Measurements from ENCODE around the gene TAF6L.
"Not testable (repeated sequence)": the region's sequence is repeated elsewhere in the genome, so short reads cannot be mapped to it uniquely, and the experiment has no call there.

TAF6L gene

GRCh38 chr11:62805076-62805892 is 34.1 kb downstream of the TAF6L start, which contains the start of gene NXF1:
Gene NXF1, minus strand, starts transcription at chr11:62805440. Its CDS starts 84 bp downstream, at chr11:62805356.
- peak; percentile 90 to 95 for DNase-seq (ENCODE audit: low read depth in 2 of 2)

- DNase-seq (ENCODE audit: low read depth in 2 of 2) = no peak
Observed at GRCh38 chr11:62805961-62806441, 34.8 kb downstream of the TAF6L start.

GRCh38 chr11:62806611-62807121 is 35.5 kb downstream of the TAF6L start:
- no peak for DNase-seq (ENCODE audit: low read depth in 2 of 2)

GRCh38 chr11:62810748-62811147 is 39.6 kb downstream of the TAF6L start:
- DNase-seq (ENCODE audit: low read depth in 2 of 2) = no peak

GRCh38 chr11:62811659-62812058 is 40.5 kb downstream of the TAF6L start:
- DNase-seq (ENCODE audit: low read depth in 2 of 2) = no peak

GRCh38 chr11:62816557-62816956 is 45.4 kb downstream of the TAF6L start:
- no peak for DNase-seq (ENCODE audit: low read depth in 2 of 2)

- DNase-seq (ENCODE audit: low read depth in 2 of 2) = no peak
Observed at GRCh38 chr11:62817129-62817528, 45.9 kb downstream of the TAF6L start.

- DNase-seq (ENCODE audit: low read depth in 2 of 2) = no peak
Observed at GRCh38 chr11:62823677-62824076, 52.5 kb downstream of the TAF6L start.

- not testable (repeated sequence) for DNase-seq (ENCODE audit: low read depth in 2 of 2)
Observed at GRCh38 chr11:62828130-62828529, 56.9 kb downstream of the TAF6L start.

- DNase-seq (ENCODE audit: low read depth in 2 of 2) = no peak
Observed at GRCh38 chr11:62830904-62831519, 59.8 kb downstream of the TAF6L start.

GRCh38 chr11:62831520-62832335 is 60.5 kb downstream of the TAF6L start, which contains the start of gene STX5:
Gene STX5, minus strand, starts transcription at chr11:62832051. Its CDS starts 808 bp downstream, at chr11:62831243.
- peak; percentile 98 to 100 for DNase-seq (ENCODE audit: low read depth in 2 of 2)

- DNase-seq (ENCODE audit: low read depth in 2 of 2) = no peak
Observed at GRCh38 chr11:62832336-62833234, 61.4 kb downstream of the TAF6L start, which contains the start of gene TEX54. Gene TEX54, minus strand, starts transcription at chr11:62832841.

- DNase-seq (ENCODE audit: low read depth in 2 of 2) = no peak
Observed at GRCh38 chr11:62835336-62835735, 64.1 kb downstream of the TAF6L start.
